Stimulated activated CD4-positive, alpha-beta T cell treated with anti-CD3 and anti-CD28 coated beads, Interleukin-1b, Interleukin-23, amount 100 ng/mL, for 4 hours (primary cell): ENCODE data around the gene RP9.

Experiments used
- DNase-seq, 2 donors: peaks; one replicate each; pipeline ENCODE4 v3.0.0-alpha.2; 2020; ENCODE audit warnings: low read depth in 2 of 2

Gene RP9

GRCh38 chr7:33062782-33063443 is 46.3 kb downstream of the RP9 start:
- peak; percentile 84 to 92 for DNase-seq

GRCh38 chr7:33062023-33062781 is 47.0 kb downstream of the RP9 start, which contains the start of gene NT5C3A:
NT5C3A (minus strand) TSS chr7:33062776; CDS start chr7:33062705, 71 bp downstream.
- DNase-seq = peak in 1 of 2 donors; percentile 19

GRCh38 chr7:33061282-33061937 is 47.8 kb downstream of the RP9 start:
- DNase-seq = no peak

DNA sequence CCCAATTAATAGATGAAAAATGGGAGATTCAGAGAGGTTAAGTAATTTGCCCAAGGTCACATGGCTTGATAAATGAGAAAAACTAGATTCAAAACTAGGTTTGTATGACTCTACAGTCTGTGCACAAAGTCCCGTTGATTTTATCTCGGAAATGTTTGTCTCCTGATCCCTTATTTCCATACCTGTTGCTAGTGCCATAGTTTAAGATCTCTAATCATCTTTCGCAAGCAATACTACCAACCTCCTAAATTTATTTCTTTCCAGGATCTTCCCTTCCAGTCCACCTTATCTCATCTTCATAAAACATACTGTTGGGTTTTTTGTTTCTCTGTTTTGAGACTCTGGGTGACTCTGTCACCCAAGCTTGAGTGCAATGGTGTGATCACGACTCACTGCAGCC is 49.6 kb downstream of the RP9 start:
- no peak for DNase-seq

DNA sequence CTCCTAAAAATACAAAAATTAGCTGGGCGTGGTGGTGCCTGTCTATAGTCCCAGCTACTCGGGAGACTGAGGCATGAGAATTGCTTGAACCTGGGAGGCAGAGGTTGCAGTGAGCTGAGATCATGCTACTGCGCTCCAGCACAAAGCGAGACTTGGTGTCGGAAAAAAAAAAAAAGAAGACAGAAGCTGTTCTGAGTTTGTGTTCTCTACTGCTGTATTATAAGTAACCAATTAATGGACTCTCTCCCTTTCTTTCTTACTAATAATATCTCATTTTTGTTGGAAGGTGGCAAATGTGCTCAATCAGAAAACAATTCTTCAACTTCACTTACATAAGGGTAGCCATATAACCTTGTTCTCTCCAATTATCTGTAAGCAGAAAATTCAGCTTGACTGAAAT is 54.0 kb downstream of the RP9 start:
- no peak for DNase-seq

GRCh38 chr7:33054261-33054964 is 54.8 kb downstream of the RP9 start:
- DNase-seq = no peak

- no peak for DNase-seq
Observed at GRCh38 chr7:33053721-33054120, 55.5 kb downstream of the RP9 start.

DNA sequence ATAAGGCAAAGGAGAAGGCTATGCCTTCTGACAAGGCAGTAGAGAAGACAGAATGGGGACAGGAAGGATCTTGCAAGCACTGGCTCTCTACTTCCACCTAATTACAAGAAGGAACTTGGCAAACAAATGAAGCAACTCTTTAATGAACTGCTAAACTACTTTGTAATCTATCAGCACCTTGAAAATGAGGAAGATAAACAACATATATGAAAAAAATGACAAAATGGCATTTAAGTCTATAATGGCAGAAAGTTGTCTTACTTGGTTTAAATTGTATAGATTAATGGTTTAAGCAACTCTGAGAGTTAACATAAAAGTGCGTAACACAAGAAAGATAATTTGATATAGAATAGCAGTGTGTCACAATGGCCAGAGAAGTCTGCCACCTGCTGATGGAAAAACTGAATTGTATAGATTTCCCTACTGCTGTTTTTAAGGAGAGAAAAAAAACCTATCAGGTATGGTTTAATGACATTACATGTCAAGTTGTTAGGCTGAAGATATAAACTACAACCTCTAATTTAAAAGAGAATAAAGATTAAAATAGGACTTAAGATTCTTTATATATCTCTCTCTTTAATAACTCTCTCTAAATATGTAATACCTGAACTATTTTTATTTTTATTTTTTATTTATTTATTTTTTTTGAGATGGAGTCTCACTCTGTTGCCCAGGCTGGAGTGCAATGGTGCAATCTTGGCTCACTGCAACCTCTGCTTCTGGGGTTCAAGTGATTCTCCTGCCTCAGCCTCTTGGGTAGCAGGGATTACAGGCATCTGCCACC is 58.5 kb downstream of the RP9 start:
- DNase-seq = peak in 1 of 2 donors; percentile 23

DNA sequence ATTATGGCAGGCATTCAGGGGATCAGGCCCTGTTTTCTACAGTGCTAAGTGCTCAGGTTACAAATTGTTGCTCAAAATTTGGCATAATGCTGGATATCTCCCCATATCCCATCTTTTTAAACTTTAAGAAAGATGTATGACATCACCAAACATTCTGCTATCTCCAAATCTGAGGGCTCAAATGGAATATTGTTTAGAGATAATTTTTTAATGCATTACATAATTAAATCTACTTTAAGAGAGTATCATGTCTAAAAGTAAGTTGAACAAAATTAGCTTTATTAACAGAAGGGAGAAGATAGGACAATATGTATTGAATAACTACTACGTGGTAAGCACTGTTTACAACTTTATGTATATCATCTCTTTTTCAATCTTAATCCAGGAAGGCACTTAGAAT is 60.5 kb downstream of the RP9 start:
- no peak for DNase-seq

GRCh38 chr7:33048257-33048656 is 60.9 kb downstream of the RP9 start:
- no peak for DNase-seq

- no peak for DNase-seq
Observed at GRCh38 chr7:33044986-33045385, 64.2 kb downstream of the RP9 start.
